ENCODE measurements around the gene LRRN3. TPM values are rescaled to one million over a fixed set of nuclear protein-coding genes. Genes with fewer than 3 reads are reported as not detected.
A peak's percentile ranks its signal among the peaks of the same experiment; 100 is the strongest.

Gene LRRN3
- total and polyA plus RNA-seq, 2 experiments from 2014 or later, result 3.7 to 6.8 TPM

- no peaks in the 10 kb centered on the region for H3K9me2 ChIP-seq (replicated peaks; ENCODE audit: insufficient read depth)
- WGBS (ENCODE audit: low lambda C conversion rate, missing lambda C conversion rate), result 76% methylated on average over 1 of the region's 1 CpG
- H3K79me2 ChIP-seq, result no peaks in the 10 kb centered on the region
- H3K4me1 ChIP-seq (ENCODE audit: insufficient read depth), result peaks cover 16% of the 10 kb centered on the region
- H3K4me2 ChIP-seq, result no peak overlapping the region
- no peaks in the 10 kb centered on the region for H3K36me3 ChIP-seq (replicated peaks; ENCODE audit: insufficient read depth, low read depth)
- DNase-seq (ENCODE audit: low spot score), result no peak
- H3K4me3 ChIP-seq, result no peak overlapping the region
- no peak overlapping the region for H2AFZ ChIP-seq
- H3K27me3 ChIP-seq, result no peaks in the 10 kb centered on the region
- H3K9me3 ChIP-seq (ENCODE audit: low read depth), result no peaks in the 10 kb centered on the region
- H4K20me1 ChIP-seq (ENCODE audit: insufficient read depth, poor library complexity, severe bottlenecking), result no peaks in the 10 kb centered on the region
- TF ChIP-seq EZH2phosphoT487 (IDR thresholded peaks at IDR 0.05; ENCODE audit: low read depth, severe bottlenecking, unreplicated experiment) (no peak), EZH2 (IDR thresholded peaks at IDR 0.05; ENCODE audit: borderline replicate concordance) (no peak), CTCF (IDR thresholded peaks at IDR 0.05; ENCODE audit: poor library complexity) (no peak)
- no peak overlapping the region for H3K27ac ChIP-seq
Observed at GRCh38 chr7:111113263-111114017, 22.5 kb downstream of the LRRN3 start.

DNA sequence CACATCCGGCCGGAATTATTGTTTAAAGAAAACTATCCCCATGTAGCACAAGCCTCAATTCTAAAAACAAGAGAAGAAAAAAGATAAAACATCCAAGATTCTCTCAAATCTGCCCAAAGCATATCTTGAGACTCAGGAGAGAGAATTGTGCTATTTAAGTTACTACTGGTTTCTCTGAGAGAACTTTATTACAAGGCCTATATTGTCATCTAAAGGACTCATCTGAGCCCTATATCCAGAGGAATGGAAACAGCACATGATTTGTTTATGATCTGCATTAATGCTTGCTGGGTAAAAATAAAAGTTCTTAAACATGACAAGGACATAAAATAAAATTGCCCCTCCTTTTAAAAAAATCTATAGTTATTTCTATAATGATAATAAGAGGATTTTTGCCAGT lies 25.0 kb downstream of the LRRN3 start:
- Histone ChIP-seq H3K79me2 (no peaks in the 10 kb centered on the region), H3K27me3 (no peaks in the 10 kb centered on the region), H3K9me3 (ENCODE audit: low read depth) (no peaks in the 10 kb centered on the region), H3K36me3 (replicated peaks; ENCODE audit: insufficient read depth, low read depth) (no peaks in the 10 kb centered on the region), H3K4me2 (no peak overlapping the region), H3K27ac (no peak overlapping the region), H4K20me1 (ENCODE audit: insufficient read depth, poor library complexity, severe bottlenecking) (no peaks in the 10 kb centered on the region), H2AFZ (no peak overlapping the region), H3K4me3 (no peak overlapping the region), H3K4me1 (ENCODE audit: insufficient read depth) (peaks cover 16% of the 10 kb centered on the region), H3K9me2 (replicated peaks; ENCODE audit: insufficient read depth) (no peaks in the 10 kb centered on the region)
- TF ChIP-seq EZH2 (IDR thresholded peaks at IDR 0.05; ENCODE audit: borderline replicate concordance) (no peak), CTCF (IDR thresholded peaks at IDR 0.05; ENCODE audit: poor library complexity) (no peak), EZH2phosphoT487 (IDR thresholded peaks at IDR 0.05; ENCODE audit: low read depth, severe bottlenecking, unreplicated experiment) (no peak)
- 88% methylated on average over 2 of the region's 2 CpGs for WGBS (ENCODE audit: low lambda C conversion rate, missing lambda C conversion rate)
- DNase-seq (ENCODE audit: low spot score), result no peak

DNA sequence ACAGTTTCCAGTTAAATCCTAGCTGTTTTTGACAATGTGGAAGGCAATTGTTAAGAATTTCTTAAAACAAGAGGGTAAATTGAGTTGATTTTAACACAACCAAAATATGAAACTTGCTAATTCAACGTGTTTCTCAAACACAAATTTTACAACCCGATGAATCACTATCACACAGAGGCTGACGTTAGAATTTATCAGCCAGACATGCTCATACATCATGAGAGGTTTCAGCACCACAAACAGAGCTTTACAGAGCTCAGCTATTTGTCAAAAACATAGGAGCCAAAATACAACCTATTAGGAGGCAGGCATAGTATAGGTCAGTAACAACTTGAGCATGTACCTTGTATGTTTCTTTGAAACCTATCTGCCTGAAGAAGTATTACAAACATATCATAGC lies 36.1 kb downstream of the LRRN3 start:
- Histone ChIP-seq H3K27ac (no peak overlapping the region), H3K79me2 (no peaks in the 10 kb centered on the region), H3K9me2 (replicated peaks; ENCODE audit: insufficient read depth) (no peaks in the 10 kb centered on the region), H4K20me1 (ENCODE audit: insufficient read depth, poor library complexity, severe bottlenecking) (no peaks in the 10 kb centered on the region), H2AFZ (no peak overlapping the region), H3K27me3 (no peaks in the 10 kb centered on the region), H3K4me1 (ENCODE audit: insufficient read depth) (no peaks in the 10 kb centered on the region), H3K4me2 (no peak overlapping the region), H3K9me3 (ENCODE audit: low read depth) (no peaks in the 10 kb centered on the region), H3K36me3 (replicated peaks; ENCODE audit: insufficient read depth, low read depth) (no peaks in the 10 kb centered on the region), H3K4me3 (no peak overlapping the region)
- 28% methylated on average over 3 of the region's 3 CpGs for WGBS (ENCODE audit: low lambda C conversion rate, missing lambda C conversion rate)
- peak; percentile 24 for DNase-seq (ENCODE audit: low spot score)
- no peak for TF ChIP-seq EZH2phosphoT487 (IDR thresholded peaks at IDR 0.05; ENCODE audit: low read depth, severe bottlenecking, unreplicated experiment)
- no peak for TF ChIP-seq CTCF (IDR thresholded peaks at IDR 0.05; ENCODE audit: poor library complexity)
- no peak for TF ChIP-seq EZH2 (IDR thresholded peaks at IDR 0.05; ENCODE audit: borderline replicate concordance)

All from hepatocyte (in vitro differentiated cells).